Testis (tissue), 3 donors: ENCODE results near the gene NDRG3. TPM values are rescaled to one million over a fixed set of nuclear protein-coding genes. Genes with fewer than 3 reads are reported as not detected.

ENCODE experiments used
- DNase-seq: peaks from one replicate; pipeline ENCODE4 v3.0.0-alpha.2; 2019
- H3K27ac ChIP-seq, 2 donors: fragments of 200-600 bp; sonication (generic); one replicate each; pipeline ENCODE4 v1.5.1; 2019
- H3K27me3 ChIP-seq: fragments of 200-600 bp; sonication (generic); one replicate; pipeline ENCODE4 v1.5.1; 2019
- H3K36me3 ChIP-seq: fragments of 200-600 bp; sonication (generic); one replicate; pipeline ENCODE4 v1.5.1; 2017; ENCODE audit warnings: low read depth; ENCODE audit errors: missing control alignments
- H3K4me1 ChIP-seq: fragments of 200-600 bp; sonication (generic); one replicate; pipeline ENCODE4 v1.5.1; 2019
- H3K4me3 ChIP-seq, 2 donors: fragments of 200-600 bp; sonication (generic); one replicate each; pipeline ENCODE4 v1.5.1; 2017 to 2019
- H3K9me3 ChIP-seq: fragments of 200-600 bp; sonication (generic); one replicate; pipeline ENCODE4 v1.5.1; 2017
- POLR2A ChIP-seq: fragments of 450-650 bp; IDR thresholded peaks from one replicate; pipeline ENCODE4 v1.6.1; 2017; ENCODE audit warnings: antibody characterized with exemption, mild to moderate bottlenecking, moderate library complexity
- WGBS, 2 donors: methylation state at CpG; one replicate each; pipeline ENCODE4 v1.1.5; 2018; 5-methylcytosine and 5-hydroxymethylcytosine counted together
- intact Hi-C: fragments of 100-400 bp; cut with DNase I; formaldehyde crosslinking; loops from one replicate; pipeline ENCODE4 v1.15.1; 2023; ENCODE audit warnings: low total_unique reads
- polyA plus RNA-seq: library from polyadenylated mRNA; stranded (reverse); fragments of 350-450 nt; fragmentation: Illumina TruSeq; extraction: RNeasy Lipid Tissue Mini Kit (QIAGEN cat#74804); gene quantifications from one replicate; pipeline ENCODE4 v1.2.3, GENCODE V29; 2014; ENCODE audit warnings: low read depth, low replicate concordance; ENCODE audit not compliant: insufficient read depth
- total RNA-seq, 2 donors: library from RNA; depleted of rRNA; stranded (reverse); fragments of >200 nt; gene quantifications; one replicate each; pipeline ENCODE4 v1.2.3, GENCODE V29; 2016
- TF ChIP-seq, protein P1 (sequence below), 3 experiments: fragments of 450-650 bp in 2 of 3; fragments of 200-600 bp in 1 of 3; sonication (generic) in 1 of 3; IDR thresholded peaks; one replicate each; pipeline ENCODE4 v1.5.1; 2016 to 2019; ENCODE audit warnings: antibody characterized with exemption in 3 of 3, mild to moderate bottlenecking in 2 of 3, moderate library complexity in 1 of 3

NDRG3 gene
- total and polyA plus RNA-seq, 3 donors from 2014 or later, result 65.3 to 202 (median 70.7) TPM

DNA sequence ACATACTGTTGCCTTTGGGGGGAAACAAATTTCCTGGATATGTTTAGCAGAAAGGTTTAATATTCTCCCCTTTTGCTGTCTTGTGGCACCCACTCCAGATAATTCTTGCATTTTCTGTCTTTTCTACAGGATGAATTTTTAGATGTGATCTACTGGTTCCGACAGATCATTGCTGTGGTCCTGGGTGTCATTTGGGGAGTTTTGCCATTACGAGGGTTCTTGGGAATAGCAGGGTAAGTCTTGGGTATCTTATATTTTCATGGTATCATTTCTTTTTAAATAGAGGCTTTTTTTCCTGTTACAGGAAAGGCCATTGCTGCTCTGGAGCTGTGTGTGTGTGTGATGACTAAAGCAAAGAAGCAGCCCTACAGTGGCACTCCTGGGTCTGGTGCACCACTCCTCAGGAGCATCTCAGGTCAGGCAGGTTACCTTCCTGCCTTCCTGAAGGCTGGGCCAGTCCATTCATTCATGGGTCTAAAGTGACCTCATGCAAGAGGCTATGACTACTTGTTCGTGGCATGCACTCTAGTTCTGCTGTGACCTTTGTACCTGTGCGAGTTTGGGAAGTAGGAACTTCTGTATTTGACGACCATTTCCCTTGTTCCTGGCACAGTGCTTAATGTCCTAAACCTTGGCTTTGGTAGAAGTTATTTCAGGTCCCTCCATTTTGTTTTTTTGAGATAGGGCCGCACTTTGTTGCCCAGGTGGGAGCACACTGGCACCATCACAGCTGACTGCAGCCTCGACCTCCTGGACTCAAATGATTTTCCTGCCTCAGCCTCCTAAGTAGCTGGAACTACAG, 138.1 kb downstream of the NDRG3 start:
- no peak overlapping the region for H3K27ac ChIP-seq

GRCh38 chr20:36606158-36607066, 139.5 kb downstream of the NDRG3 start:
- Histone ChIP-seq H3K4me3 (peak overlapping the region; percentile 87 to 98), H3K9me3 (no peaks in the 10 kb centered on the region), H3K27me3 (no peaks in the 10 kb centered on the region), H3K36me3 (no peaks in the 10 kb centered on the region), H3K27ac (peak overlapping the region; percentile 35 to 87), H3K4me1 (peaks cover 10% of the 10 kb centered on the region)
- intact Hi-C loops, result loop anchor here (5.0 to 10.0 kb wide), 2 partner anchors 34 to 62 kb away; partner anchors contain the start of genes MYL9 and TGIF2
- no peak for TF ChIP-seq POLR2A
- TF ChIP-seq, protein P1, sequence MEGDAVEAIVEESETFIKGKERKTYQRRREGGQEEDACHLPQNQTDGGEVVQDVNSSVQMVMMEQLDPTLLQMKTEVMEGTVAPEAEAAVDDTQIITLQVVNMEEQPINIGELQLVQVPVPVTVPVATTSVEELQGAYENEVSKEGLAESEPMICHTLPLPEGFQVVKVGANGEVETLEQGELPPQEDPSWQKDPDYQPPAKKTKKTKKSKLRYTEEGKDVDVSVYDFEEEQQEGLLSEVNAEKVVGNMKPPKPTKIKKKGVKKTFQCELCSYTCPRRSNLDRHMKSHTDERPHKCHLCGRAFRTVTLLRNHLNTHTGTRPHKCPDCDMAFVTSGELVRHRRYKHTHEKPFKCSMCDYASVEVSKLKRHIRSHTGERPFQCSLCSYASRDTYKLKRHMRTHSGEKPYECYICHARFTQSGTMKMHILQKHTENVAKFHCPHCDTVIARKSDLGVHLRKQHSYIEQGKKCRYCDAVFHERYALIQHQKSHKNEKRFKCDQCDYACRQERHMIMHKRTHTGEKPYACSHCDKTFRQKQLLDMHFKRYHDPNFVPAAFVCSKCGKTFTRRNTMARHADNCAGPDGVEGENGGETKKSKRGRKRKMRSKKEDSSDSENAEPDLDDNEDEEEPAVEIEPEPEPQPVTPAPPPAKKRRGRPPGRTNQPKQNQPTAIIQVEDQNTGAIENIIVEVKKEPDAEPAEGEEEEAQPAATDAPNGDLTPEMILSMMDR (IDR thresholded peaks at IDR 0.05), result no peak
- DNase-seq, result no peak
- 1 to 3% methylated on average over 31 of the region's 31 CpGs for WGBS, 2 donors

More for the DNA sequence above, 138.1 kb downstream of the NDRG3 start:
- no peaks in the 10 kb centered on the region for H3K27me3 ChIP-seq
- 74 to 75% methylated on average over 7 of the region's 7 CpGs for WGBS, 2 donors
- H3K4me3 ChIP-seq, result no peak overlapping the region
- no peaks in the 10 kb centered on the region for H3K36me3 ChIP-seq
- no peak for DNase-seq
- peaks cover 10% of the 10 kb centered on the region for H3K4me1 ChIP-seq
- TF ChIP-seq POLR2A, result no peak
- TF ChIP-seq, protein P1 (IDR thresholded peaks at IDR 0.05), result no peak
- intact Hi-C loops, result loop anchor here (5.0 to 10.0 kb wide), 2 partner anchors 35 to 63 kb away; partner anchors contain the start of genes MYL9 and TGIF2
- H3K9me3 ChIP-seq, result no peaks in the 10 kb centered on the region

GRCh38 chr20:36605399-36606157, 140.3 kb downstream of the NDRG3 start, which contains the start of gene RAB5IF:
Gene RAB5IF, plus strand, starts transcription at chr20:36605779. Its CDS starts 173 bp downstream, at chr20:36605952.
- peaks cover 12% of the 10 kb centered on the region for H3K4me1 ChIP-seq
- intact Hi-C loops, result loop anchor here (5.0 to 10.0 kb wide), 2 partner anchors 33 to 61 kb away; partner anchors contain the start of genes MYL9 and TGIF2
- 0 to 1% methylated on average over 28 to 74 of the region's 90 CpGs for WGBS, 2 donors
- no peaks in the 10 kb centered on the region for H3K9me3 ChIP-seq
- peak within 1 kb of the TSS; percentile 87 to 98 for H3K4me3 ChIP-seq
- peak; percentile 97 for DNase-seq
- H3K36me3 ChIP-seq, result no peaks in the 10 kb centered on the region
- H3K27ac ChIP-seq, result peak within 1 kb of the TSS; percentile 35 to 87
- no peak for TF ChIP-seq POLR2A
- TF ChIP-seq, protein P1 (IDR thresholded peaks at IDR 0.05), result peak; percentile 90 to 99 (median 99)
- no peaks in the 10 kb centered on the region for H3K27me3 ChIP-seq

DNA sequence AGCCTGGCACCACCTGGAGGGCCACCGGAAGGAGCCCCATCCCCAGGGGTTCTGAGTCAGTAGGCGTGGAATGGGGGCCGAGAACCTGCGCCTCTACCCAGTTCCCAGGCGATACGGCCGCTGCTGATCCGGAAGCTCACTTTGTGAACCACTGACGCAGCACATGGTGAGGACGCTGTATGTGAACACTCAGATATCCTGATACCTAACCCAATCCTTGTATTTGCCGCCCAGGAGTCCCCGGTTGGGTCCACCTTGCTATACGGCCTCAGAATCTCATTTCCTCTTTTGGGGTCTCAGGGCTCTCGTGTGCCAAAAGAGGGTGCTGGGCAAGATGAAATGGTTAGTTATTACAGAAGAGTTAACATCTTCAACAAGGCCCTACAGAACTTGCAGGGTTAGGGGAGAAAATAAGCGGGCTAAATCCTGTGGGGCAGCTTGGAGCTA, 140.9 kb downstream of the NDRG3 start:
- H3K9me3 ChIP-seq, result no peaks in the 10 kb centered on the region
- TF ChIP-seq POLR2A, result no peak
- TF ChIP-seq, protein P1 (IDR thresholded peaks at IDR 0.05), result no peak
- peak; percentile 37 for DNase-seq
- no peaks in the 10 kb centered on the region for H3K36me3 ChIP-seq
- H3K4me3 ChIP-seq, result peak overlapping the region; percentile 87 to 98
- intact Hi-C loops, result loop anchor here (5.0 to 10.0 kb wide), 2 partner anchors 33 to 60 kb away; partner anchors contain the start of genes MYL9 and TGIF2
- H3K27ac ChIP-seq, result peak overlapping the region; percentile 23 to 81
- WGBS, 2 donors, result 34 to 36% methylated on average over 11 to 15 of the region's 15 CpGs
- no peaks in the 10 kb centered on the region for H3K27me3 ChIP-seq
- H3K4me1 ChIP-seq, result peaks cover 14% of the 10 kb centered on the region
